ENCODE data around the gene PRAMEF15.
"Not testable (repeated sequence)": the region's sequence is repeated elsewhere in the genome, so short reads cannot be mapped to it uniquely, and the experiment has no call there.

PRAMEF15 gene

GRCh38 chr1:13368544-13368943 lies 53.2 kb downstream of the PRAMEF15 start:
- H3K4me3 ChIP-seq (ENCODE audit: low read depth, low read length): not testable (repeated sequence)
- peak; percentile 31 for DNase-seq (ENCODE audit: low read depth)

All from NB4 (cell line).